IPS-18a (cell line): ENCODE data around the gene MDM1.

Experiments
- H3K27ac ChIP-seq: one replicate; pipeline ENCODE4 v1.5.1; 2013; ENCODE audit warnings: low read length
- H3K27me3 ChIP-seq: one replicate; pipeline ENCODE4 v1.6.1; 2013; ENCODE audit warnings: mild to moderate bottlenecking, low read length; ENCODE audit not compliant: control insufficient read depth, insufficient read depth
- H3K36me3 ChIP-seq: one replicate; pipeline ENCODE4 v1.6.1; 2013; ENCODE audit warnings: low read depth, low read length; ENCODE audit not compliant: control insufficient read depth
- H3K4me1 ChIP-seq: one replicate; pipeline ENCODE4 v1.6.1; 2013; ENCODE audit warnings: low read depth, low read length; ENCODE audit not compliant: control insufficient read depth
- H3K4me3 ChIP-seq: one replicate; pipeline ENCODE4 v1.5.1; 2013; ENCODE audit warnings: low read length
- H3K9ac ChIP-seq: one replicate; pipeline ENCODE4 v1.6.1; 2013; ENCODE audit warnings: mild to moderate bottlenecking, low read length, moderate library complexity
- H3K9me3 ChIP-seq: one replicate; pipeline ENCODE4 v1.6.1; 2013; ENCODE audit warnings: low read depth, low read length; ENCODE audit not compliant: control insufficient read depth

The MDM1 gene

GRCh38 chr12:68245180-68246021 lies 86.8 kb downstream of the MDM1 start:
- Histone ChIP-seq H3K9ac (no peak overlapping the region), H3K36me3 (no peaks in the 10 kb centered on the region), H3K4me1 (no peaks in the 10 kb centered on the region), H3K4me3 (no peak overlapping the region), H3K27me3 (no peaks in the 10 kb centered on the region), H3K9me3 (no peaks in the 10 kb centered on the region), H3K27ac (no peak overlapping the region)
